Fibroblast of mammary gland (primary cell): ENCODE data around the gene BRD1.
"Not testable (repeated sequence)": the region's sequence is repeated elsewhere in the genome, so short reads cannot be mapped to it uniquely, and the experiment has no call there.

Experiments used
- DNase-seq: peaks from one replicate; pipeline ENCODE4 v3.0.0-alpha.2; 2010; ENCODE audit warnings: low read depth
- H3K4me3 ChIP-seq: 2 replicates; pipeline ENCODE4 v1.5.1; 2011; ENCODE audit warnings: low read depth, mild to moderate bottlenecking, low read length, moderate library complexity; ENCODE audit not compliant: control insufficient read depth
- TF ChIP-seq, protein P1 (sequence below): conservative IDR thresholded peaks from 2 replicates; pipeline ENCODE4 v1.5.1; 2011; ENCODE audit warnings: low read depth, low read length, inconsistent platforms; ENCODE audit not compliant: control insufficient read depth, insufficient read depth

The BRD1 gene

DNA sequence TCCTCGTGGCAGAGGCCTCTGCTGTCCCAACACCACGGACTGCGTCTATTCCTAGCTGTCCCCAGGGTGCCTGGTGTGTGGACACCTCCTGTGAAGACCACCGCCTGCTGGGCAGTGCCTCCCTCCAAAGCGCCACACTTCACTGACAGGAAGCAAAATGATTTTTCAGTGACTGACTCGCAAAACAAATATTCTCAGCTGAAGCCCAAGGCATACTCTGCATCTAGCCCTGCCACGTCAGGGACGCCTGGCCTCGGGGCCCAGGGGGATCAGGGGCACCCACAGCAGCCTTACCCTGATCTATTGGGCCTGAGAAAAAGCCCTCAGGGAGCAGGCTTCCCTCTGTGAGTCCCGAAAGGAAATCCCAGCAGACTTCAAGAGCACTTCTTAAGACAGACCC, 2.2 kb downstream of the BRD1 start:
- H3K4me3 ChIP-seq: peak overlapping the region; percentile 75
- TF ChIP-seq, protein P1, sequence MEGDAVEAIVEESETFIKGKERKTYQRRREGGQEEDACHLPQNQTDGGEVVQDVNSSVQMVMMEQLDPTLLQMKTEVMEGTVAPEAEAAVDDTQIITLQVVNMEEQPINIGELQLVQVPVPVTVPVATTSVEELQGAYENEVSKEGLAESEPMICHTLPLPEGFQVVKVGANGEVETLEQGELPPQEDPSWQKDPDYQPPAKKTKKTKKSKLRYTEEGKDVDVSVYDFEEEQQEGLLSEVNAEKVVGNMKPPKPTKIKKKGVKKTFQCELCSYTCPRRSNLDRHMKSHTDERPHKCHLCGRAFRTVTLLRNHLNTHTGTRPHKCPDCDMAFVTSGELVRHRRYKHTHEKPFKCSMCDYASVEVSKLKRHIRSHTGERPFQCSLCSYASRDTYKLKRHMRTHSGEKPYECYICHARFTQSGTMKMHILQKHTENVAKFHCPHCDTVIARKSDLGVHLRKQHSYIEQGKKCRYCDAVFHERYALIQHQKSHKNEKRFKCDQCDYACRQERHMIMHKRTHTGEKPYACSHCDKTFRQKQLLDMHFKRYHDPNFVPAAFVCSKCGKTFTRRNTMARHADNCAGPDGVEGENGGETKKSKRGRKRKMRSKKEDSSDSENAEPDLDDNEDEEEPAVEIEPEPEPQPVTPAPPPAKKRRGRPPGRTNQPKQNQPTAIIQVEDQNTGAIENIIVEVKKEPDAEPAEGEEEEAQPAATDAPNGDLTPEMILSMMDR: no peak
- DNase-seq: peak; percentile 55

DNA sequence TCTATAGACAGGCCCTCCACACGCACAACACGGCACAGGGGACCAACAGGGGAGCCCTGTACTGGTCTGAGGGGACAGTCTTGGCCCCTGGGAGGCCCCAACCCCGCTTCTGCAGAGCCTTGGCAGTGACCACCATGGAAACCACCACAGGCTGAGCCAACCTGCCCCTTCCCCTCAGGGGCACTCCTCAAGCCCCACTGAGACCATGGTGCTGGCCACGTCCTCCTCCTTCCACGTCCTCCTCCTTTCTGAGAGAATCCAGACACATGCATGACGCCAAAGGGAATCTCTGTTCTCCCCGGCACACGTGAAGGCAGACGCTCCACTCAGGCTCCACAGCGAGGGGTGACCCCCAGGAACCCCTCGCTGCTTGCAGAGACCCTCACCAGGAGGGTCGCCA, 2.7 kb downstream of the BRD1 start:
- no peak overlapping the region for H3K4me3 ChIP-seq

DNA sequence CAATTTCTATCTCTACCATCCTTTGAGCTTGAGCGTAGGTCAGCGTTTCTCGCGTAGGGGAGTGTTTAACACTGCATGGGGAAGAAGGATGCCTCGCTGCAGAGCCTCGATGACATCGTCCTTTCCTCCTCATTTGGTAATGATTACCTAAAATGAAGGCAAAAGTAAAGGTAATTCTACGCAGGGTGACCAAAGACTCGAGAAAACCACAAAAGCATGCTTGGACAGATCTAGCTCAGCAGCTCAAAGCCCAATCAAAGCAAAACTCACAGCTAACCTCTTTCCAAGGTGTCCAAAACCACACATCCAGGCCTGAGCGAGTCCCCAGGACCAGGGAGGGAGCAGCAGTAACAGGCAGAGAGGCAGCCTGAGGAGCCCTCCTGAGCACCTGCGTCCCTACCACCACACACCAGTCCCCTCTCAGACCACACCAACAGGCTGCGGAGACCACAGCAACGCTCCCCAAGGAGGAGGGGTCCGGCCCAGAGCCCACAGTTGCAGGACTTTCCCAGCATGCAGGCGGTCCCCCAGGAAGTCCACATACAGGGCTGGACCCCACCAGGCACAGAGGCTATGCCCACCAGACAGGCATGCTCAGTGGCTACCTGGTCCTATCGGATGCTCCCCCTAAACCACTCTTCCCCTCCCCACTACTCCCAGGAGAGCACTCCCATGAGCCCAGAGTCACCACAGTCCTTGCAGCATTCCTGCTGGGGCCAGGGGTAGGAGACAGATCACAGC, 3.3 kb downstream of the BRD1 start:
- DNase-seq: no peak
- no peak overlapping the region for H3K4me3 ChIP-seq

More for the DNA sequence above, 2.7 kb downstream of the BRD1 start:
- DNase-seq: no peak
- TF ChIP-seq, protein P1: no peak

DNA sequence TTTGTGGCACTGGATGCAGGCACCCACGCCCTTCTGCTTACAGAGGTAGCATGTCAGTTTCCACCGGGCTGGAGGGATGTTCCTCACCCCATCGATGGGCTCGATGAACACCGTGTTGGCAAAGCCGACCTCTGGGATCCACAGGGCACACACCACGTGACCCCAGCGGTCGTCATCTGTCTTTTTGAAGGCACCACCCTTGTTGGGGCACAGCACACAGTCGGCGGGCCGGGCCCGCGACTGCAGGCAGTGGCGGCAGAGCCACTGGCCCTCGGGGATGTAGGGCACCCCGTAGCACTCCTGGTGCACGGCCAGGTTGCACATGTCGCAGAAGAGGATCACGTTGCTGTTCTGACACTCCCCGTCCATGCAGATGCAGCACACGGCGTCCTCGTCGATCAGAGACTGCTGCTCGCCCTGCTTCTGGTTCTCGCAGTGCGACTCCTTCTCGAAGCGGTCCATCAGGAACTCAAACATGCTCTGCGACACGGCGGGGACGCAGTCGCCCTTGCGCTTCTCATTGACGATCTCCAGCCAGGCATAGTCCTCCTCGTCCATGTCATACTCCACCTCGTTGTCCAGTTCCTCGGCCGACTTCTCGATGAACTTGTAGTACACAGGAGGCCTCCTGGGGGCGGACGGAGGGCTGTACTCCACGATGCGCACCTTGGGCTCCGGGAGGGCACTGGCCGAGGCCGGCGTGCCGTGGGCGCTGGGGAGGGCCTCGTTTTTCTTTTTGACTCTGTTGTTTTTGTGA, 4.2 kb downstream of the BRD1 start:
- TF ChIP-seq, protein P1: no peak
- no peak for DNase-seq
- H3K4me3 ChIP-seq: no peak overlapping the region

More for the DNA sequence above, 3.3 kb downstream of the BRD1 start:
- TF ChIP-seq, protein P1: no peak

DNA sequence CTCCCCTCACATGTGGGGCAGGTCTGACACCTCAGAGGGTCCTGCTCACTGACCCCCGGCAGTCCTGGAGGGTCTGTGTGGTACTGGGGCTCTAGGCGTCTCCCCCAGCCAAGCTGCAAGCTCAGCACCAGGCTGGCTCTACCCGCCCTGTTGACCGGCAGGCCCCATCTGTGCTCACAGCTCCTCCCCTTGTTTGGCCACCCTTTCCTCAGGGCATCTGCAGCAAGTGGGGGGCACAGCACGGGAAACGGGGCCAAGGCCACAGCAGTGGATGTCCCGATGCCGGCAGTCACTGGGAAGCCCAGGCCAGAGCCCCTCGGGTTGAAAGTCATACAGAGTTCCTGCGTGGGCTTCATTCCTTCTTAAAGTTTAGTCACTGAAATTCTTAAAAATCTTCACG, 5.9 kb downstream of the BRD1 start:
- H3K4me3 ChIP-seq, DNase-seq: not testable (repeated sequence)

GRCh38 chr22:49820984-49821383, 6.7 kb downstream of the BRD1 start:
- H3K4me3 ChIP-seq: no peak overlapping the region
- DNase-seq: peak; percentile 46
- TF ChIP-seq, protein P1: peak; percentile 36

DNA sequence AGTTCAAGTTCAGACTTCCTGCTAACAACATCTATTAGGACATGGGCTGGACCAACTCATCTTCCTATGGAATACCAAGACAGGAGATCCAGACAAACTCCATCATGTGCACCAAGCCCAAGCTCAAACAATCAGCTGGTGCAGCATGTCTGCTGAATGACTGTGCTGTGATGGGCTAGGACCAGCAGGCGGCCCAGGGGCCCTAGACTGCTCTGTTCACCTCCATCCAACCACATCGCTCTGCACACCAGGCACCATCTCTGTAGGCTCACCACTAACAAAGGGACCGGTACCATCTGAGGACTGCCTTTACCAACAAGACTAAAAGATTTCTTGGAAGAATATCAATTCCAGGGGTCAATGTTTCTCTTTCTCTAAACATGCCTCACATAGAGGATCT, 10.3 kb downstream of the BRD1 start:
- TF ChIP-seq, protein P1: no peak
- no peak for DNase-seq
- no peak overlapping the region for H3K4me3 ChIP-seq
